Vagina (tissue), 2 donors: ENCODE results near the gene SLC23A2. TPM values are rescaled to one million over a fixed set of nuclear protein-coding genes. Genes with fewer than 3 reads are reported as not detected.

Experiments used
- DNase-seq, 2 donors: peaks; one replicate each; pipeline ENCODE4 v3.0.0-alpha.2; 2017; ENCODE audit errors: extremely low spot score in 2 of 2
- H3K27ac ChIP-seq: fragments of 200-600 bp; sonication (generic); one replicate; pipeline ENCODE4 v1.5.1; 2019
- H3K27me3 ChIP-seq: fragments of 200-600 bp; sonication (generic); one replicate; pipeline ENCODE4 v1.5.1; 2019
- H3K36me3 ChIP-seq, 2 donors: fragments of 200-600 bp; sonication (generic); one replicate each; pipeline ENCODE4 v1.5.1; 2017 to 2019
- H3K4me1 ChIP-seq: fragments of 200-600 bp; sonication (generic); one replicate; pipeline ENCODE4 v1.5.1; 2019
- H3K4me3 ChIP-seq, 2 donors: fragments of 200-600 bp; sonication (generic); 1 replicate in 1 of 2; 2 replicates in 1 of 2; pipeline ENCODE4 v1.5.1; 2016 to 2019
- H3K9me3 ChIP-seq: fragments of 200-600 bp; sonication (generic); one replicate; pipeline ENCODE4 v1.5.1; 2019
- POLR2A ChIP-seq, 2 donors: fragments of 450-650 bp; IDR thresholded peaks; one replicate each; pipeline ENCODE4 v1.6.1; 2017; ENCODE audit warnings: antibody characterized with exemption in 2 of 2, mild to moderate bottlenecking in 2 of 2, moderate library complexity in 2 of 2
- POLR2AphosphoS5 ChIP-seq, 2 donors: sonication (generic); formaldehyde crosslinking; IDR thresholded peaks; one replicate each; pipeline ENCODE4 v1.9.0; 2017; ENCODE audit warnings: antibody characterized with exemption in 2 of 2, mild to moderate bottlenecking in 2 of 2, low read depth in 1 of 2; ENCODE audit not compliant: insufficient read depth in 1 of 2
- intact Hi-C: fragments of 100-400 bp; cut with DNase I; formaldehyde crosslinking; loops from one replicate; pipeline ENCODE4 v1.15.1; 2023
- total RNA-seq: library from RNA; depleted of rRNA; stranded (reverse); fragments of >200 nt; gene quantifications from one replicate; pipeline ENCODE4 v1.2.3, GENCODE V29; 2016
- TF ChIP-seq, protein P1 (sequence below), 3 experiments: fragments of 450-650 bp in 2 of 3; fragments of 200-600 bp in 1 of 3; sonication (generic) in 1 of 3; IDR thresholded peaks; one replicate each; pipeline ENCODE4 v1.5.1; 2017 to 2019; ENCODE audit warnings: antibody characterized with exemption in 3 of 3, mild to moderate bottlenecking in 2 of 3, moderate library complexity in 2 of 3

SLC23A2 gene
- total RNA-seq, 1 donor from 2014 or later: 14.7 TPM

DNA sequence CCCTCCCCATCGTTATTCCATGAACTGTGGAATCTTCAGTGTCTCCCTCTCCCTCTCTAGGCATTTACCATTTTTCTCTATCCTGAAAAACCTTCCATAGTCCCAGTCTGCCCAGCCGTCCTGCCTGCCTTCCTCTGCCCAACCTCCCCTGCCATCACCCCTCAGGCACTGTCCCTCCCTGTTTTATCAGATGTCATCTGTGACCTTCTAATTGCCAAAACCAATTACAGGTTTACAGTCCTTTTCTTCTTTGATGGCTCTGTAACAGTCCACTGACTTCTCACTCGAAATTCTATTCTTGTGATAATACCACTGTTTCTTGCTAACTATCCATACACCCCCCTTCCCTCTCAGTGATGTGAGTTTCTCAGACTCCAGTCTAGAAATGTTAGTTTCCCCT, 2.3 kb upstream of the SLC23A2 start:
- TF ChIP-seq, protein P1, sequence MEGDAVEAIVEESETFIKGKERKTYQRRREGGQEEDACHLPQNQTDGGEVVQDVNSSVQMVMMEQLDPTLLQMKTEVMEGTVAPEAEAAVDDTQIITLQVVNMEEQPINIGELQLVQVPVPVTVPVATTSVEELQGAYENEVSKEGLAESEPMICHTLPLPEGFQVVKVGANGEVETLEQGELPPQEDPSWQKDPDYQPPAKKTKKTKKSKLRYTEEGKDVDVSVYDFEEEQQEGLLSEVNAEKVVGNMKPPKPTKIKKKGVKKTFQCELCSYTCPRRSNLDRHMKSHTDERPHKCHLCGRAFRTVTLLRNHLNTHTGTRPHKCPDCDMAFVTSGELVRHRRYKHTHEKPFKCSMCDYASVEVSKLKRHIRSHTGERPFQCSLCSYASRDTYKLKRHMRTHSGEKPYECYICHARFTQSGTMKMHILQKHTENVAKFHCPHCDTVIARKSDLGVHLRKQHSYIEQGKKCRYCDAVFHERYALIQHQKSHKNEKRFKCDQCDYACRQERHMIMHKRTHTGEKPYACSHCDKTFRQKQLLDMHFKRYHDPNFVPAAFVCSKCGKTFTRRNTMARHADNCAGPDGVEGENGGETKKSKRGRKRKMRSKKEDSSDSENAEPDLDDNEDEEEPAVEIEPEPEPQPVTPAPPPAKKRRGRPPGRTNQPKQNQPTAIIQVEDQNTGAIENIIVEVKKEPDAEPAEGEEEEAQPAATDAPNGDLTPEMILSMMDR (IDR thresholded peaks at IDR 0.05): no peak
- no peak for TF ChIP-seq POLR2A (IDR thresholded peaks at IDR 0.05)
- no peak for TF ChIP-seq POLR2AphosphoS5 (IDR thresholded peaks at IDR 0.05; ENCODE audit: insufficient read depth in 1 of 2, low read depth in 1 of 2)
- intact Hi-C loops: no loop called here

DNA sequence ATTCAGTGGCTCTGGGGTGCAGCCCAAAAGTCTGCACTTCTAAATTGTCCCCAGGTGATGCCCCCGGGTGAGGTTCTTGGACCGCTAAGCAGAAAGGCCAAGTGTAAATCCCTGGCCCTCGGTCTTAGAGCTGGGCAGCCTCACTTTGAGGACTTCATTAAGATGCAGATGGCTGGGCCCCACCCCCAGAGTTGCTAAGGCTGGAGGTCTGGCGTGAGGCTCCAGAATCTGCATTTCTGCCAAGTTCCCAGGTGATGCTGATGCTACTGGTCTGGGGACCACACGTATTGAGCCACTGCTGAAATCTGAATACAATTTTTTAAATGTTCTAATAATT, 735 bp upstream of the SLC23A2 start:
- H3K4me3 ChIP-seq: peak overlapping the region; percentile 67
- peaks cover 16% of the 10 kb centered on the region for H3K4me1 ChIP-seq
- no peaks in the 10 kb centered on the region for H3K27me3 ChIP-seq
- peak overlapping the region; percentile 20 for H3K27ac ChIP-seq
- TF ChIP-seq, protein P1 (IDR thresholded peaks at IDR 0.05): no peak
- TF ChIP-seq POLR2A (IDR thresholded peaks at IDR 0.05): no peak
- TF ChIP-seq POLR2AphosphoS5 (IDR thresholded peaks at IDR 0.05; ENCODE audit: insufficient read depth in 1 of 2, low read depth in 1 of 2): no peak
- H3K9me3 ChIP-seq: no peaks in the 10 kb centered on the region
- intact Hi-C loops: no loop called here
- no peak for DNase-seq
- no peaks in the 10 kb centered on the region for H3K36me3 ChIP-seq

More for the DNA sequence above, 2.3 kb upstream of the SLC23A2 start:
- no peaks in the 10 kb centered on the region for H3K27me3 ChIP-seq
- H3K27ac ChIP-seq: no peak overlapping the region
- DNase-seq: no peak
- H3K4me3 ChIP-seq: no peak overlapping the region
- H3K4me1 ChIP-seq: peaks cover 16% of the 10 kb centered on the region
- H3K9me3 ChIP-seq: no peaks in the 10 kb centered on the region
- no peaks in the 10 kb centered on the region for H3K36me3 ChIP-seq

DNA sequence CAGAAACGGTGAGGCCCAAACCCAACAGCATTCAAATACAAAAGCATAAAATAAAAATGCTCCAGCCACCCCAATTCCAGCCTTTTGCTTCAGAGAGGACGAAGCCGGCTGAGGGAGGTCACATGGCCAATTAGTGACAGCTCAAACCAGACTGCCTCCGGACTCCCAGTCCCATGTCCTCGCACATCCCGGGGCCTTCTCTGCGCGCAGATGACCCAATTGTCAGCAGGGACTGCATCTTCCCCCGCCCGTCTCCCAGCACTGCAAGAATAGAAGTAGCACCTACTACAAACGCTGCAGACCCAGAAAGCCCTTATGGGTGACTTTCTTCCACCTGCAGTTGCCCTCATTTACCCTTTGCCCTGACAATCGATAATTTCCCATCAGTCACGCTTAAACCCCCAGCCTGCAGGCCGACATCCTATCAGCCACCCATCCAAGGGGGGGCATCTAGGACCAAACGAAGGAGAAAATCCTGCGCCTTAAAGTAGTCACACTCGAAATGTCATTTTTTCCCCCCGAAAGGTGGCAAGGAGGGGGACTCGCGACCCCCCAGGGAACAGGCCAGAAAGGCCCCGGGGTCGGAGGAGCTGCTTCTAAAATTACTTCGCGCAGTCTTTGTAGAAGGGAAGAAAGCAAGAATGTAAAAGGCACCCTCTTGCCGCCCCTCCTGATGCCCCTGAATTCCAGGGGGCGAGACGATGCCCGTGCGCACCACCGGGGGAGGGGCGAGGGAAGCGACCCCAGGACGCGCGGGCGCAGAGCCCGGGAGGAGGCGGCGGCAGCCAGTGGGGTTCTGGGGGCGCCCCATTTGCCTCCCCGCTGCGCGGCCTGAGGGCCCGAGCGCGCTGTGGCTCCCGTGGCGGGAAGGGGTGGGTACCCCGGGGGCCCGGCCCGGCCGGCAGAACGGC, 792 bp downstream of the SLC23A2 start:
- peaks cover 16% of the 10 kb centered on the region for H3K4me1 ChIP-seq
- no peak for DNase-seq
- no peaks in the 10 kb centered on the region for H3K36me3 ChIP-seq
- intact Hi-C loops: no loop called here
- peak in 1 of 2 donors; percentile 28 for TF ChIP-seq POLR2AphosphoS5 (IDR thresholded peaks at IDR 0.05; ENCODE audit: insufficient read depth in 1 of 2, low read depth in 1 of 2)
- no peak for TF ChIP-seq POLR2A (IDR thresholded peaks at IDR 0.05)
- peak overlapping the region; percentile 67 for H3K4me3 ChIP-seq
- H3K9me3 ChIP-seq: no peaks in the 10 kb centered on the region
- no peaks in the 10 kb centered on the region for H3K27me3 ChIP-seq
- peak overlapping the region; percentile 24 for H3K27ac ChIP-seq

DNA sequence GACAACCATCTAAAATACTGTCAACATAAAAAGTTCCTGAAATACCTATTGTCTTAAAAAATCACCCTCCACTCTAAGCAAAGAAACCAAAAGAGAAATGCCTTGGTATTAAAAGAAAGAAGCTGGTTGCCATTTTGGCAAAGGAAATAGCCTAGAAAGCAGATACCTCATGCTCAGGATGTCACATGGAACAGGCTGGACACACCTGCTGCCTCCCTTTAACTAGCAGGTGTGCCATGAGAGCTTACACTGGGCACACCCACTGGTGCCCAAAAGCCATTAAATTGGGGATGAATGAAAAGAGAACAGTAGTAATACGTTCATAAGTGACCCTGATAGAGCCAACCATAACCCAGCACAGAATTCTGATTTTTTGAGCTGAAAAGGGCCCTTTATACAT, 1.5 kb downstream of the SLC23A2 start:
- no peak overlapping the region for H3K27ac ChIP-seq
- H3K4me1 ChIP-seq: peaks cover 16% of the 10 kb centered on the region
- no peaks in the 10 kb centered on the region for H3K9me3 ChIP-seq
- TF ChIP-seq POLR2AphosphoS5 (IDR thresholded peaks at IDR 0.05; ENCODE audit: insufficient read depth in 1 of 2, low read depth in 1 of 2) (no peak), POLR2A (IDR thresholded peaks at IDR 0.05) (no peak)
- TF ChIP-seq, protein P1 (IDR thresholded peaks at IDR 0.05): no peak
- DNase-seq: no peak
- H3K27me3 ChIP-seq: no peaks in the 10 kb centered on the region
- H3K4me3 ChIP-seq: peak overlapping the region; percentile 67
- intact Hi-C loops: no loop called here
- no peaks in the 10 kb centered on the region for H3K36me3 ChIP-seq

DNA sequence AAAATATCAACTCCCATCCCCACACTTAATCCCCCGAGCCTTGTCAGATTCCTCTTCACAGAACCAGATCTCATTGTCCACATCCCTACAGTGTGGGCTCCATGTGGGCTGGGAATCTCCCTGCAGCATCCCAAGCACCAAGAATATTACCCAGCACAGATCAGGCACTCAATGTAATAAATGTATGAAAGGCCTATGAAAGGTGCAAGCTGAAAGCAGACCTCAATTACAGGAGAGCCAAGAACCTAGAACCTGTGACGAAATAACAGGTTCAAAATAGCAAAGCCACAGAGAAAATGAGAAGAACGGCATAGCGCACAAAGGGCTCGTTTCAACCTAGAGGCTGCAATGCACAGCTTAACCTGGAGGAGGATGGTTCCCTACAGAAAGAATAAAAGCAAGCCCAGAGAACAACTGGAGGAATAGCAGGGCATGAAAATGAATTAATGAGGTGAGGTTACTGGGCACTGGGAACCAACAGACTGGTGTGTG, 3.1 kb downstream of the SLC23A2 start:
- H3K27ac ChIP-seq: no peak overlapping the region
- H3K9me3 ChIP-seq: no peaks in the 10 kb centered on the region
- H3K27me3 ChIP-seq: no peaks in the 10 kb centered on the region
- intact Hi-C loops: no loop called here
- H3K4me3 ChIP-seq: no peak overlapping the region
- peaks cover 16% of the 10 kb centered on the region for H3K4me1 ChIP-seq
- no peak for DNase-seq
- TF ChIP-seq POLR2A (IDR thresholded peaks at IDR 0.05): no peak
- TF ChIP-seq, protein P1 (IDR thresholded peaks at IDR 0.05): no peak
- no peak for TF ChIP-seq POLR2AphosphoS5 (IDR thresholded peaks at IDR 0.05; ENCODE audit: insufficient read depth in 1 of 2, low read depth in 1 of 2)
- H3K36me3 ChIP-seq: no peaks in the 10 kb centered on the region
